ENCODE results near the gene COG4.

Gene COG4

GRCh38 chr16:70438969-70439862 lies 84.1 kb downstream of the COG4 start, which contains the start of gene ST3GAL2:
Gene ST3GAL2 (minus strand): TSS chr16:70439100. CDS start chr16:70398530, 40,570 bp downstream.
- DNase-seq (ENCODE audit: low spot score in 2 of 2) (peak; percentile 74 to 86), ATAC-seq (replicated peaks; ENCODE audit: extremely low read depth, poor library complexity, severe bottlenecking) (peak; percentile 96)
- Mint-ChIP-seq H3K9me3 (no peaks in the 10 kb centered on the region), H3K27ac (ENCODE audit: low read depth) (peak within 1 kb of the TSS; percentile 89), H3K27me3 (no peaks in the 10 kb centered on the region), H3K4me3 (peak within 1 kb of the TSS; percentile 98), H3K4me1 (peaks cover 22% of the 10 kb centered on the region), H3K36me3 (ENCODE audit: insufficient read depth) (peaks cover 4% of the 10 kb centered on the region)

GRCh38 chr16:70438585-70438968 lies 84.8 kb downstream of the COG4 start:
- Mint-ChIP-seq H3K4me3 (peak overlapping the region; percentile 98), H3K9me3 (no peaks in the 10 kb centered on the region), H3K36me3 (ENCODE audit: insufficient read depth) (peaks cover 4% of the 10 kb centered on the region), H3K4me1 (peaks cover 28% of the 10 kb centered on the region), H3K27ac (ENCODE audit: low read depth) (peak overlapping the region; percentile 89), H3K27me3 (no peaks in the 10 kb centered on the region)
- DNase-seq (ENCODE audit: low spot score in 2 of 2), result no peak
- peak; percentile 7 for ATAC-seq (replicated peaks; ENCODE audit: extremely low read depth, poor library complexity, severe bottlenecking)

- DNase-seq (ENCODE audit: low spot score in 2 of 2) (no peak), ATAC-seq (replicated peaks; ENCODE audit: extremely low read depth, poor library complexity, severe bottlenecking) (no peak)
- Mint-ChIP-seq H3K27ac (ENCODE audit: low read depth) (peak overlapping the region; percentile 89), H3K27me3 (no peaks in the 10 kb centered on the region), H3K36me3 (ENCODE audit: insufficient read depth) (peaks cover 4% of the 10 kb centered on the region), H3K4me1 (peaks cover 36% of the 10 kb centered on the region), H3K4me3 (peak overlapping the region; percentile 98), H3K9me3 (no peaks in the 10 kb centered on the region)
These were observed 85.5 kb downstream of the COG4 start for GRCh38 chr16:70437582-70438557.

- peaks cover 41% of the 10 kb centered on the region for H3K4me1 Mint-ChIP-seq
- no peaks in the 10 kb centered on the region for H3K9me3 Mint-ChIP-seq
- H3K27me3 Mint-ChIP-seq, result no peaks in the 10 kb centered on the region
- no peak for ATAC-seq (replicated peaks; ENCODE audit: extremely low read depth, poor library complexity, severe bottlenecking)
- peak overlapping the region; percentile 89 for H3K27ac Mint-ChIP-seq (ENCODE audit: low read depth)
- peak overlapping the region; percentile 98 for H3K4me3 Mint-ChIP-seq
- no peak for DNase-seq (ENCODE audit: low spot score in 2 of 2)
- H3K36me3 Mint-ChIP-seq (ENCODE audit: insufficient read depth), result peaks cover 4% of the 10 kb centered on the region
These were observed 86.3 kb downstream of the COG4 start for GRCh38 chr16:70437017-70437581.

GRCh38 chr16:70434484-70435260 lies 88.7 kb downstream of the COG4 start:
- no peaks in the 10 kb centered on the region for H3K27me3 Mint-ChIP-seq
- no peaks in the 10 kb centered on the region for H3K9me3 Mint-ChIP-seq
- peaks cover 54% of the 10 kb centered on the region for H3K4me1 Mint-ChIP-seq
- DNase-seq (ENCODE audit: low spot score in 2 of 2) (no peak), ATAC-seq (replicated peaks; ENCODE audit: extremely low read depth, poor library complexity, severe bottlenecking) (no peak)
- peaks cover 4% of the 10 kb centered on the region for H3K36me3 Mint-ChIP-seq (ENCODE audit: insufficient read depth)
- H3K27ac Mint-ChIP-seq (ENCODE audit: low read depth), result no peak overlapping the region
- H3K4me3 Mint-ChIP-seq, result no peak overlapping the region

GRCh38 chr16:70433458-70434103 lies 89.8 kb downstream of the COG4 start:
- H3K4me3 Mint-ChIP-seq, result no peak overlapping the region
- ATAC-seq (replicated peaks; ENCODE audit: extremely low read depth, poor library complexity, severe bottlenecking) (no peak), DNase-seq (ENCODE audit: low spot score in 2 of 2) (no peak)
- H3K9me3 Mint-ChIP-seq, result no peaks in the 10 kb centered on the region
- no peaks in the 10 kb centered on the region for H3K27me3 Mint-ChIP-seq
- H3K4me1 Mint-ChIP-seq, result peaks cover 60% of the 10 kb centered on the region
- peak overlapping the region; percentile 69 for H3K27ac Mint-ChIP-seq (ENCODE audit: low read depth)
- H3K36me3 Mint-ChIP-seq (ENCODE audit: insufficient read depth), result peaks cover 4% of the 10 kb centered on the region

- Mint-ChIP-seq H3K4me1 (peaks cover 61% of the 10 kb centered on the region), H3K4me3 (no peak overlapping the region), H3K36me3 (ENCODE audit: insufficient read depth) (peaks cover under 1% of the 10 kb centered on the region), H3K27me3 (no peaks in the 10 kb centered on the region), H3K27ac (ENCODE audit: low read depth) (peak overlapping the region; percentile 69), H3K9me3 (no peaks in the 10 kb centered on the region)
- DNase-seq (ENCODE audit: low spot score in 2 of 2) (no peak), ATAC-seq (replicated peaks; ENCODE audit: extremely low read depth, poor library complexity, severe bottlenecking) (no peak)
These were observed 90.5 kb downstream of the COG4 start for GRCh38 chr16:70432723-70433457.

GRCh38 chr16:70432356-70432722 lies 91.0 kb downstream of the COG4 start:
- ATAC-seq (replicated peaks; ENCODE audit: extremely low read depth, poor library complexity, severe bottlenecking) (no peak), DNase-seq (ENCODE audit: low spot score in 2 of 2) (no peak)
- Mint-ChIP-seq H3K27ac (ENCODE audit: low read depth) (no peak overlapping the region), H3K9me3 (no peaks in the 10 kb centered on the region), H3K4me1 (peaks cover 61% of the 10 kb centered on the region), H3K4me3 (no peak overlapping the region), H3K27me3 (no peaks in the 10 kb centered on the region), H3K36me3 (ENCODE audit: insufficient read depth) (no peaks in the 10 kb centered on the region)

- DNase-seq (ENCODE audit: low spot score in 2 of 2) (peak in 1 of 2 donors; percentile 23), ATAC-seq (replicated peaks; ENCODE audit: extremely low read depth, poor library complexity, severe bottlenecking) (peak; percentile 63)
- Mint-ChIP-seq H3K4me1 (peaks cover 51% of the 10 kb centered on the region), H3K27ac (ENCODE audit: low read depth) (peak overlapping the region; percentile 81), H3K9me3 (no peaks in the 10 kb centered on the region), H3K4me3 (peak overlapping the region; percentile 54), H3K36me3 (ENCODE audit: insufficient read depth) (no peaks in the 10 kb centered on the region), H3K27me3 (no peaks in the 10 kb centered on the region)
These were observed 92.5 kb downstream of the COG4 start for GRCh38 chr16:70430667-70431536.

Measured in central memory CD8-positive, alpha-beta T cell (primary cell).